MM.1S (cell line): ENCODE measurements around the gene NETO2.
"Not testable (repeated sequence)": the region's sequence is repeated elsewhere in the genome, so short reads cannot be mapped to it uniquely, and the experiment has no call there.

Experiments used
- DNase-seq: peaks from one replicate; pipeline ENCODE4 v3.0.0-alpha.2; 2015
- H2AFZ ChIP-seq: fragments of 300-600 bp; sonication (generic); 2 replicates; pipeline ENCODE4 v1.6.0; 2016; ENCODE audit warnings: antibody characterized with exemption, low read length
- H3F3A ChIP-seq: fragments of 300-600 bp; sonication (generic); 2 replicates; pipeline ENCODE4 v1.6.1; 2016; ENCODE audit warnings: mild to moderate bottlenecking, antibody characterized with exemption, low read length, moderate library complexity, mixed read lengths; ENCODE audit not compliant: insufficient read depth
- H3K27ac ChIP-seq: fragments of 300-600 bp; sonication (generic); 2 replicates; pipeline ENCODE4 v1.5.1; 2016; ENCODE audit warnings: mild to moderate bottlenecking, low read length
- H3K27me3 ChIP-seq: fragments of 300-600 bp; sonication (generic); replicated peaks from 2 replicates; pipeline ENCODE4 v1.6.0; 2016; ENCODE audit warnings: low read length; ENCODE audit not compliant: insufficient read depth
- H3K36me3 ChIP-seq: fragments of 300-600 bp; sonication (generic); replicated peaks from 2 replicates; pipeline ENCODE4 v1.6.1; 2016; ENCODE audit warnings: mild to moderate bottlenecking, low read length, mixed read lengths; ENCODE audit not compliant: insufficient read depth
- H3K4me1 ChIP-seq: fragments of 300-600 bp; sonication (generic); 2 replicates; pipeline ENCODE4 v1.6.1; 2016; ENCODE audit warnings: low read length, mixed read lengths
- H3K4me2 ChIP-seq: fragments of 300-600 bp; sonication (generic); 2 replicates; pipeline ENCODE4 v1.6.0; 2016; ENCODE audit warnings: low read depth, low read length
- H3K4me3 ChIP-seq: fragments of 300-600 bp; sonication (generic); 2 replicates; pipeline ENCODE4 v1.5.1; 2016; ENCODE audit warnings: low read length, mixed read lengths
- H3K79me2 ChIP-seq: fragments of 300-600 bp; sonication (generic); 2 replicates; pipeline ENCODE4 v1.6.1; 2016; ENCODE audit warnings: mixed run types, low read length, mixed read lengths
- H3K9ac ChIP-seq: fragments of 300-600 bp; sonication (generic); 2 replicates; pipeline ENCODE4 v1.6.1; 2016; ENCODE audit warnings: low read length, mixed read lengths
- H3K9me2 ChIP-seq: fragments of 300-600 bp; sonication (generic); replicated peaks from 2 replicates; pipeline ENCODE4 v1.6.1; 2016; ENCODE audit warnings: mild to moderate bottlenecking, low read length, mixed read lengths; ENCODE audit not compliant: insufficient read depth
- H3K9me3 ChIP-seq: fragments of 300-600 bp; sonication (generic); replicated peaks from 2 replicates; pipeline ENCODE4 v1.6.1; 2016; ENCODE audit warnings: mild to moderate bottlenecking, low read length, mixed read lengths; ENCODE audit not compliant: insufficient read depth
- H4K20me1 ChIP-seq: fragments of 300-600 bp; sonication (generic); 2 replicates; pipeline ENCODE4 v1.6.1; 2016; ENCODE audit warnings: mild to moderate bottlenecking, low read length, moderate library complexity, mixed read lengths; ENCODE audit not compliant: insufficient read depth
- EZH2 ChIP-seq: fragments of 300-600 bp; sonication (generic); optimal IDR thresholded peaks from 2 replicates; pipeline ENCODE3; 2017; ENCODE audit warnings: low read depth, mild to moderate bottlenecking, antibody characterized with exemption, low read length, mixed read lengths
- EZH2phosphoT487 ChIP-seq: fragments of 300-600 bp; sonication (generic); IDR thresholded peaks from 2 replicates; pipeline ENCODE4 v1.6.1; 2018; ENCODE audit warnings: antibody characterized with exemption, low read length
- TF ChIP-seq, protein P1 (sequence below): fragments of 300-600 bp; sonication (generic); IDR thresholded peaks from 2 replicates; pipeline ENCODE4 v1.5.1; 2016; ENCODE audit warnings: antibody characterized with exemption, low read length, mixed read lengths

The NETO2 gene

DNA sequence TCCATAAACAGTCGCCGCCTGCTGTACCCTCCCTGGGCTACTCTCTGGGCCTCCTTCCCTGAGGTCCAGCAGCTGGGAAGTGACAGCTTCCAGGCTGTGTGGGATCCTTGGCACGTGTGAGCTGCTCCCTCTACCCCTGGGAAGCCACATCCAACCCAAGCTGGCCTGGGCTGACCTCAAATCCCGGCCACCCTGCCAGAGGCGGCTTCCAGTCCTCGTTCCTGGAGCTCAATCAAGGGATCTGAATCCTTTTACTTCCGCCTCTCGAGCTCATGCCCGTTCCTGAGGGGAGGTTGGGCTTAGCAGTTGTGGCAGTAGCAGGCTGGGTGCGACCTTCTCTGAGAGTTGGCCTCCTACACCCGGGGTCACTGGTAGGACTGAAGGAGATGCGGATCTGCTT is 82.5 kb downstream of the NETO2 start:
- H4K20me1 ChIP-seq = no peaks in the 10 kb centered on the region
- H3K9me2 ChIP-seq = no peaks in the 10 kb centered on the region
- no peaks in the 10 kb centered on the region for H3K4me1 ChIP-seq
- no peak overlapping the region for H2AFZ ChIP-seq
- no peaks in the 10 kb centered on the region for H3K79me2 ChIP-seq
- H3K27me3 ChIP-seq = no peaks in the 10 kb centered on the region
- H3K36me3 ChIP-seq = no peaks in the 10 kb centered on the region
- H3K4me3 ChIP-seq = no peak overlapping the region
- no peak overlapping the region for H3K9ac ChIP-seq
- no peak overlapping the region for H3K27ac ChIP-seq
- H3K9me3 ChIP-seq = no peaks in the 10 kb centered on the region
- no peak overlapping the region for H3K4me2 ChIP-seq
- no peaks in the 10 kb centered on the region for H3F3A ChIP-seq
- no peak for DNase-seq
- TF ChIP-seq, protein P1, sequence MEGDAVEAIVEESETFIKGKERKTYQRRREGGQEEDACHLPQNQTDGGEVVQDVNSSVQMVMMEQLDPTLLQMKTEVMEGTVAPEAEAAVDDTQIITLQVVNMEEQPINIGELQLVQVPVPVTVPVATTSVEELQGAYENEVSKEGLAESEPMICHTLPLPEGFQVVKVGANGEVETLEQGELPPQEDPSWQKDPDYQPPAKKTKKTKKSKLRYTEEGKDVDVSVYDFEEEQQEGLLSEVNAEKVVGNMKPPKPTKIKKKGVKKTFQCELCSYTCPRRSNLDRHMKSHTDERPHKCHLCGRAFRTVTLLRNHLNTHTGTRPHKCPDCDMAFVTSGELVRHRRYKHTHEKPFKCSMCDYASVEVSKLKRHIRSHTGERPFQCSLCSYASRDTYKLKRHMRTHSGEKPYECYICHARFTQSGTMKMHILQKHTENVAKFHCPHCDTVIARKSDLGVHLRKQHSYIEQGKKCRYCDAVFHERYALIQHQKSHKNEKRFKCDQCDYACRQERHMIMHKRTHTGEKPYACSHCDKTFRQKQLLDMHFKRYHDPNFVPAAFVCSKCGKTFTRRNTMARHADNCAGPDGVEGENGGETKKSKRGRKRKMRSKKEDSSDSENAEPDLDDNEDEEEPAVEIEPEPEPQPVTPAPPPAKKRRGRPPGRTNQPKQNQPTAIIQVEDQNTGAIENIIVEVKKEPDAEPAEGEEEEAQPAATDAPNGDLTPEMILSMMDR = no peak
- TF ChIP-seq EZH2 (no peak), EZH2phosphoT487 (no peak)

DNA sequence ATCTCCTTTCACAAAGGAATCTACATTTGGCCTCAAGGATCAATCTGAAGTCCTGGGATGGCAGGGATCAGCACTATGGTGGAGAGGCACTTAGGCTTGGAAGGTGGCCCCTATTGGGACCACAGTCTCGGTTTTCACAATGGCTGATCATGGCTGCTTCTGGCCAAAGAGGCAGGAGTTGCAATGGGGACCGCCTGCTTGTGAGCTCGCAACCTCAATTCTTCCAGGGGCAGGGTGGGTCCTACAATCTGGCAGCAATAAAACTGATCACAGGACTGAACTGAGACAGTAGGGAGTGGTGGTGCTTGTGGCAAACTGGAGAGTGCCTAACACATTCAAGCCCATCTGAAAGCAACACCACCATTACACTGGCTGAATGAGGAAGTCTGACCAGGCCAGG is 83.1 kb downstream of the NETO2 start:
- Histone ChIP-seq H2AFZ (no peak overlapping the region), H3K27ac (no peak overlapping the region), H3K79me2 (no peaks in the 10 kb centered on the region), H3K9ac (no peak overlapping the region), H3K4me3 (no peak overlapping the region), H3K4me1 (no peaks in the 10 kb centered on the region), H4K20me1 (no peaks in the 10 kb centered on the region), H3K27me3 (no peaks in the 10 kb centered on the region), H3K9me3 (no peaks in the 10 kb centered on the region), H3F3A (no peaks in the 10 kb centered on the region), H3K36me3 (no peaks in the 10 kb centered on the region), H3K9me2 (no peaks in the 10 kb centered on the region), H3K4me2 (no peak overlapping the region)
- DNase-seq = no peak
- TF ChIP-seq, protein P1 = no peak
- TF ChIP-seq EZH2 (no peak), EZH2phosphoT487 (no peak)

DNA sequence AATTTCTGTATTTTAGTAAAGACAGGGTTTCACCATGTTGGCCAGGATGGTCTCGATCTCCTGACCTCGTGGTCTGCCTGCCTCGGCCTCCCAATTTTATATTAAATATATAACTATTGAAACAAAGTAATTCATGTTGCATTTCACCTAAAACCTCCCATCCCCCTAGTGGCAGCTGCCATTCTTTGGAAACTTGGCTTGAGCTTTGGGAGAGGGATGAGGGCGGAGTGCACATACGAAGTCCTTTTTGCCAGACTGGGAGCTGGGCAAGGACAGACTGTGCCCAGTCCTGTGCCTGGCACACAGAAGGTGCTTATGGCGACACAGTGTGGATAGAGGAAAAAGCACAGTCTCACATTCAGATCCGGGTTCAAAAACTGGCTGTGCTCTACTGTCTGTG is 83.8 kb downstream of the NETO2 start:
- TF ChIP-seq, protein P1 = no peak
- TF ChIP-seq EZH2phosphoT487 (no peak), EZH2 (no peak)
- H3K9me3 ChIP-seq = no peaks in the 10 kb centered on the region
- H3K4me2 ChIP-seq = no peak overlapping the region
- no peak overlapping the region for H3K4me3 ChIP-seq
- no peak overlapping the region for H2AFZ ChIP-seq
- H3F3A ChIP-seq = no peaks in the 10 kb centered on the region
- DNase-seq = no peak
- no peak overlapping the region for H3K27ac ChIP-seq
- H3K9me2 ChIP-seq = no peaks in the 10 kb centered on the region
- H3K36me3 ChIP-seq = no peaks in the 10 kb centered on the region
- H3K27me3 ChIP-seq = no peaks in the 10 kb centered on the region
- no peaks in the 10 kb centered on the region for H4K20me1 ChIP-seq
- no peaks in the 10 kb centered on the region for H3K79me2 ChIP-seq
- H3K9ac ChIP-seq = no peak overlapping the region
- H3K4me1 ChIP-seq = no peaks in the 10 kb centered on the region

DNA sequence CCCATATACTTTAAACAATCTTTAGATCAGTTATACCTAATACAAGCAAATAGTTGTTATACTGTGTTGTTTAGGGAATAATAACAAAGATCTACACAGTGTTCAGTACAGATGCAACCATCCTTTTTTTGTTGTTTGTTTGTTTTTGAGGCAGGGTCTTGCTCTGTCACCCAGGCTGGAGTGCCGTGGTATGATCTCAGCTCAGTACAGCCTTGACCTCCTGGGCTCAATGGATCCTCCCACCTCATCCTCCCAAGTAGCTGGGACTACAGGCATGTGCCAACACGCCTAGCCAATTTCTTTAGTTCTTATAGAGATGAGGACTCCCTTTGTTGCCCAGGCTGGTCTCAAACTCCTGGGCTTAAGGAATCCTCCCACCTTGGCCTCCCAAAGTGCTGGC is 84.6 kb downstream of the NETO2 start:
- not testable (repeated sequence) for H2AFZ ChIP-seq, DNase-seq, H3K4me3 ChIP-seq, H3K4me1 ChIP-seq, H3K27me3 ChIP-seq, H3K9me2 ChIP-seq, H3K27ac ChIP-seq, H4K20me1 ChIP-seq, H3F3A ChIP-seq, H3K9ac ChIP-seq, H3K4me2 ChIP-seq, H3K79me2 ChIP-seq, H3K36me3 ChIP-seq, H3K9me3 ChIP-seq
